SK-N-SH (cell line): ENCODE results near the gene ZNF608. TPM values are rescaled to one million over a fixed set of nuclear protein-coding genes. Genes with fewer than 3 reads are reported as not detected.

Experiments
- CTCF ChIA-PET: fragments of 300-600, 350-600 bp; formaldehyde crosslinking; extraction: SDS; loops from one replicate; lab custom pipeline; 2021; lab: Yijun Ruan, JAX
- POLR2A ChIA-PET: fragments of 350-600 bp; sonication (Branson Sonifier 250); formaldehyde crosslinking; extraction: SDS; loops from one replicate; lab custom pipeline; 2020; ENCODE audit warnings: antibody characterized with exemption, inconsistent platforms; lab: Yijun Ruan, JAX
- DNase-seq: peaks from one replicate; pipeline ENCODE4 v3.0.0; 2012
- H2AFZ ChIP-seq: fragments of 200-600 bp; sonication (generic); 2 replicates; pipeline ENCODE4 v1.8.1; 2016; ENCODE audit warnings: antibody characterized with exemption, mild to moderate bottlenecking, low read depth
- H3F3A ChIP-seq: fragments of 200-600 bp; sonication (generic); replicated peaks from 2 replicates; pipeline ENCODE3; 2016; ENCODE audit warnings: antibody characterized with exemption, mild to moderate bottlenecking; ENCODE audit not compliant: insufficient read depth
- H3K27ac ChIP-seq, 2 experiments: fragments of 200-500 bp in 1 of 2; fragments of 200-600 bp in 1 of 2; sonication (Bioruptor generic) in 1 of 2; sonication (generic), shearing (Covaris generic) in 1 of 2; 2 replicates each; pipeline versions ENCODE4 v1.5.1 to v1.6.1; 2014 to 2016; ENCODE audit warnings: low read depth in 2 of 2, inconsistent platforms in 1 of 2, low read length in 1 of 2, mild to moderate bottlenecking in 1 of 2, mixed read lengths in 1 of 2
- H3K27me3 ChIP-seq: fragments of 200-600 bp; sonication (generic), shearing (Covaris generic); 2 replicates; pipeline ENCODE4 v1.6.1; 2016; ENCODE audit warnings: mixed run types; ENCODE audit not compliant: insufficient read depth
- H3K36me3 ChIP-seq, 2 experiments: fragments of 200-500 bp in 1 of 2; fragments of 200-600 bp in 1 of 2; sonication (Bioruptor generic) in 1 of 2; sonication (generic) in 1 of 2; replicated peaks in 1 of 2; 2 replicates each; pipeline versions ENCODE3 to v1.5.1; 2014 to 2016; ENCODE audit warnings: low read length in 1 of 2, mild to moderate bottlenecking in 1 of 2; ENCODE audit not compliant: insufficient read depth in 2 of 2, control insufficient read depth in 1 of 2
- H3K4me1 ChIP-seq, 2 experiments: fragments of 200-500 bp in 1 of 2; fragments of 200-600 bp in 1 of 2; sonication (Bioruptor generic) in 1 of 2; sonication (generic), shearing (Covaris generic) in 1 of 2; 2 replicates each; pipeline versions ENCODE4 v1.5.1 to v1.6.1; 2014 to 2016; ENCODE audit warnings: low read depth in 1 of 2, low read length in 1 of 2, mixed run types in 1 of 2; ENCODE audit not compliant: insufficient read depth in 2 of 2, control insufficient read depth in 1 of 2
- H3K4me2 ChIP-seq: fragments of 200-600 bp; sonication (generic), shearing (Covaris generic); 2 replicates; pipeline ENCODE4 v1.6.1; 2017; ENCODE audit warnings: mixed run types
- H3K4me3 ChIP-seq, 2 experiments: fragments of 200-500 bp in 1 of 2; fragments of 200-600 bp in 1 of 2; sonication (Bioruptor generic) in 1 of 2; sonication (generic), shearing (Covaris generic) in 1 of 2; 2 replicates each; pipeline versions ENCODE4 v1.5.1 to v1.8.1; 2014 to 2016; ENCODE audit warnings: low read depth in 2 of 2, inconsistent platforms in 1 of 2, low read length in 1 of 2, mild to moderate bottlenecking in 1 of 2, mixed read lengths in 1 of 2, moderate library complexity in 1 of 2
- H3K79me2 ChIP-seq: fragments of 200-600 bp; sonication (generic); 2 replicates; pipeline ENCODE4 v1.8.1; 2017; ENCODE audit warnings: mild to moderate bottlenecking; ENCODE audit not compliant: insufficient read depth
- H3K9ac ChIP-seq: fragments of 200-600 bp; sonication (generic); 2 replicates; pipeline ENCODE4 v1.6.1; 2017; ENCODE audit warnings: mixed run types
- H3K9me2 ChIP-seq: fragments of 200-600 bp; sonication (generic); 2 replicates; pipeline ENCODE4 v1.6.1; 2017; ENCODE audit warnings: mixed run types
- H3K9me3 ChIP-seq: fragments of 200-600 bp; sonication (generic); 2 replicates; pipeline ENCODE4 v1.6.1; 2017; ENCODE audit warnings: mixed run types, mild to moderate bottlenecking, moderate library complexity
- H4K20me1 ChIP-seq: fragments of 200-600 bp; sonication (generic); 2 replicates; pipeline ENCODE4 v1.6.1; 2017; ENCODE audit warnings: mild to moderate bottlenecking, mixed run types; ENCODE audit not compliant: insufficient read depth
- CHD2 ChIP-seq: fragments of 150-350 bp; IDR thresholded peaks from 2 replicates; pipeline ENCODE4 v1.6.1; 2018; ENCODE audit warnings: low read length; ENCODE audit not compliant: partially characterized antibody
- FOSL2 ChIP-seq: IDR thresholded peaks from 2 replicates; pipeline ENCODE4 v1.4.0; 2012; ENCODE audit warnings: low read depth, mild to moderate bottlenecking, moderate library complexity, borderline replicate concordance
- FOXJ3 ChIP-seq: sonication (generic); formaldehyde crosslinking; IDR thresholded peaks from 2 replicates; pipeline ENCODE4 v1.5.1; 2020; ENCODE audit warnings: mild to moderate bottlenecking, missing genetic modification reagents
- FOXM1 ChIP-seq: IDR thresholded peaks from 2 replicates; pipeline ENCODE4 v1.4.0; 2012; ENCODE audit warnings: low read depth, mild to moderate bottlenecking
- GABPA ChIP-seq: IDR thresholded peaks from 2 replicates; pipeline ENCODE4 v1.4.0; 2012; ENCODE audit warnings: low read depth, mild to moderate bottlenecking
- GATA2 ChIP-seq: sonication (generic); formaldehyde crosslinking; IDR thresholded peaks from 2 replicates; pipeline ENCODE4 v1.5.0; 2020; ENCODE audit warnings: mild to moderate bottlenecking, missing genetic modification reagents
- JUND ChIP-seq: IDR thresholded peaks from 2 replicates; pipeline ENCODE4 v1.4.0; 2012
- MEF2A ChIP-seq: IDR thresholded peaks from 2 replicates; pipeline ENCODE4 v1.4.0; 2012; ENCODE audit warnings: low read depth, borderline replicate concordance
- MXI1 ChIP-seq: IDR thresholded peaks from 2 replicates; pipeline ENCODE4 v1.6.1; 2012; ENCODE audit warnings: mild to moderate bottlenecking, low read depth, low read length, improper control_type of control experiment
- NFIC ChIP-seq: IDR thresholded peaks from 2 replicates; pipeline ENCODE4 v1.4.0; 2012; ENCODE audit warnings: borderline replicate concordance
- RAD21 ChIP-seq: IDR thresholded peaks from 2 replicates; pipeline ENCODE4 v1.6.1; 2012; ENCODE audit warnings: mild to moderate bottlenecking, low read length
- RCOR1 ChIP-seq: fragments of 150-350 bp; IDR thresholded peaks from 2 replicates; pipeline ENCODE4 v1.6.1; 2017; ENCODE audit warnings: antibody characterized with exemption, low read length
- RFX5 ChIP-seq: IDR thresholded peaks from 2 replicates; pipeline ENCODE4 v1.6.1; 2012; ENCODE audit warnings: mild to moderate bottlenecking, improper control_type of control experiment, low read length
- TCF12 ChIP-seq: IDR thresholded peaks from 2 replicates; pipeline ENCODE4 v1.4.0; 2012
- WGBS: methylation state at CpG from one replicate; pipeline ENCODE4 v1.1.6; 2017; ENCODE audit warnings: low lambda C conversion rate; 5-methylcytosine and 5-hydroxymethylcytosine counted together
- polyA plus RNA-seq, 3 experiments: library from polyadenylated mRNA; depleted of rRNA; stranded (reverse); fragments of >200 nt; gene quantifications; 2 replicates each; pipeline ENCODE4 v1.2.3, GENCODE V29; 2012
- TF ChIP-seq, protein P1 (sequence below): IDR thresholded peaks from 2 replicates; pipeline ENCODE4 v1.6.1; 2012; ENCODE audit warnings: mild to moderate bottlenecking, low read depth, low read length, moderate library complexity
- TF ChIP-seq, protein P2 (sequence below): fragments of 150-350 bp; IDR thresholded peaks from 2 replicates; pipeline ENCODE4 v1.6.1; 2016; ENCODE audit warnings: mild to moderate bottlenecking, low read depth, low read length
- TF ChIP-seq, protein P3 (sequence below): IDR thresholded peaks from 2 replicates; pipeline ENCODE4 v1.4.0; 2012; ENCODE audit warnings: low read depth, borderline replicate concordance
- TF ChIP-seq, protein P4 (sequence below): IDR thresholded peaks from 2 replicates; pipeline ENCODE4 v1.4.0; 2012; ENCODE audit warnings: low read depth
- TF ChIP-seq, protein P5 (sequence below): IDR thresholded peaks from 2 replicates; pipeline ENCODE4 v1.4.0; 2012; ENCODE audit warnings: low read depth, borderline replicate concordance
- TF ChIP-seq, protein P6 (sequence below): IDR thresholded peaks from 2 replicates; pipeline ENCODE4; 2012

The ZNF608 gene
- polyA plus RNA-seq, 1 of the 3 experiments (the other 2 are of a cell fraction) = 4.9 TPM

DNA sequence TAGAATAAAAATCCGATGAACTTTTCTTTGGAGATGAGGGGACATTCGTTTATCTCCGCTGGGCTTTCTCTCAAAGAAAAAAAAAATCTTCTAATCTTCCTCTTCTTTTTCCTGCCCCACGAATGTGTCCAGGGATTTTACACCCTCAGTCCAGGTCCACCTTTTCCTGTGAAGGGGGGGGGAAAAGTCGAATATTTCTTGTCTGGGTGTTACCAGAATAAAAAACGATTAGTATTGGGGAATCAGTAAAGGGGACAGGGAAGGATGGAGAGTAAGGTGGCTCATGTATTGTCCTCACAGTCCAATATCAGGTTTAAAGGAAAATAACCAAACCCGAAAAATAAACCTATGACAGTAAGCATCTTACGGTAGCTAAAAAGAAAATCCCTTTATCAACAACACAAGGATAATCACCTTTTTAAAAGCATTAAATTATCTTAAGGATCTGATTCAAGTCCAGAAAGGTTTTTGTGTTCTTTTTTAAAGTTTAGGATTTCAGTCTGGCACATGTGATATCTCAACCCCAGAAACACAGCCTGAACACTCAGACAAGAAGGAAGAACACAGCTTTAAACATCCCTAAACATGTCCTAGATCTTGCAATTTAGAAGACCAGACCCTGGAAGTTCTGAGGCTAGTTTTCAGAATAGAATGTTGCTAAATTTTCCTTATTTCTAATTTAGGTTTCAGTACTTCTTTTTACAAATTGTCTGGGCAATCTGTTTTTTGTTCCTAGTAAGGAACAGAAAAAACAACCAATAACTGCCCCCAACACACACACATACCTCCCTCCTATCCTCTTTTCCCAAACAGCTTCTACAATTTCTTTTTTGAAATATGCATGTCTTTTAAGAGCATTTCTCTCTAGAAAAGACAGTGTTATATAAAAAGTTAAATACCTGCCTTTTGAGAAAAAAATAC lies 1.2 kb downstream of the ZNF608 start:
- peaks cover 0 to 7% of the 10 kb centered on the region in 2 experiments for H3K36me3 ChIP-seq
- WGBS = 44% methylated on average over 8 of the region's 8 CpGs
- H2AFZ ChIP-seq = peak overlapping the region; percentile 89; the same call in 1 of the 2 replicates
- peak overlapping the region; percentile 67 to 92 for H3K4me3 ChIP-seq
- H3K9ac ChIP-seq = peak overlapping the region; percentile 84
- POLR2A ChIA-PET = interaction anchor here (0.6 to 1.5 kb wide), 3 partner anchors 9 to 665 kb away, joined by 5 to 6 read pairs (median 5); no protein-coding TSS in a partner anchor
- no peak for DNase-seq
- peaks cover 5 to 38% of the 10 kb centered on the region in 2 experiments; a peak in 2 of 4 replicates for H3K4me1 ChIP-seq
- H3K27ac ChIP-seq = peak overlapping the region; percentile 85 to 97
- H3K79me2 ChIP-seq = peaks cover 6% of the 10 kb centered on the region; the same call in 1 of the 2 replicates
- H3K27me3 ChIP-seq = no peaks in the 10 kb centered on the region
- TF ChIP-seq, protein P1, sequence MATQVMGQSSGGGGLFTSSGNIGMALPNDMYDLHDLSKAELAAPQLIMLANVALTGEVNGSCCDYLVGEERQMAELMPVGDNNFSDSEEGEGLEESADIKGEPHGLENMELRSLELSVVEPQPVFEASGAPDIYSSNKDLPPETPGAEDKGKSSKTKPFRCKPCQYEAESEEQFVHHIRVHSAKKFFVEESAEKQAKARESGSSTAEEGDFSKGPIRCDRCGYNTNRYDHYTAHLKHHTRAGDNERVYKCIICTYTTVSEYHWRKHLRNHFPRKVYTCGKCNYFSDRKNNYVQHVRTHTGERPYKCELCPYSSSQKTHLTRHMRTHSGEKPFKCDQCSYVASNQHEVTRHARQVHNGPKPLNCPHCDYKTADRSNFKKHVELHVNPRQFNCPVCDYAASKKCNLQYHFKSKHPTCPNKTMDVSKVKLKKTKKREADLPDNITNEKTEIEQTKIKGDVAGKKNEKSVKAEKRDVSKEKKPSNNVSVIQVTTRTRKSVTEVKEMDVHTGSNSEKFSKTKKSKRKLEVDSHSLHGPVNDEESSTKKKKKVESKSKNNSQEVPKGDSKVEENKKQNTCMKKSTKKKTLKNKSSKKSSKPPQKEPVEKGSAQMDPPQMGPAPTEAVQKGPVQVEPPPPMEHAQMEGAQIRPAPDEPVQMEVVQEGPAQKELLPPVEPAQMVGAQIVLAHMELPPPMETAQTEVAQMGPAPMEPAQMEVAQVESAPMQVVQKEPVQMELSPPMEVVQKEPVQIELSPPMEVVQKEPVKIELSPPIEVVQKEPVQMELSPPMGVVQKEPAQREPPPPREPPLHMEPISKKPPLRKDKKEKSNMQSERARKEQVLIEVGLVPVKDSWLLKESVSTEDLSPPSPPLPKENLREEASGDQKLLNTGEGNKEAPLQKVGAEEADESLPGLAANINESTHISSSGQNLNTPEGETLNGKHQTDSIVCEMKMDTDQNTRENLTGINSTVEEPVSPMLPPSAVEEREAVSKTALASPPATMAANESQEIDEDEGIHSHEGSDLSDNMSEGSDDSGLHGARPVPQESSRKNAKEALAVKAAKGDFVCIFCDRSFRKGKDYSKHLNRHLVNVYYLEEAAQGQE = no peak
- TF ChIP-seq TCF12 = no peak
- TF ChIP-seq, protein P2, sequence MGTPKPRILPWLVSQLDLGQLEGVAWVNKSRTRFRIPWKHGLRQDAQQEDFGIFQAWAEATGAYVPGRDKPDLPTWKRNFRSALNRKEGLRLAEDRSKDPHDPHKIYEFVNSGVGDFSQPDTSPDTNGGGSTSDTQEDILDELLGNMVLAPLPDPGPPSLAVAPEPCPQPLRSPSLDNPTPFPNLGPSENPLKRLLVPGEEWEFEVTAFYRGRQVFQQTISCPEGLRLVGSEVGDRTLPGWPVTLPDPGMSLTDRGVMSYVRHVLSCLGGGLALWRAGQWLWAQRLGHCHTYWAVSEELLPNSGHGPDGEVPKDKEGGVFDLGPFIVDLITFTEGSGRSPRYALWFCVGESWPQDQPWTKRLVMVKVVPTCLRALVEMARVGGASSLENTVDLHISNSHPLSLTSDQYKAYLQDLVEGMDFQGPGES = no peak
- no peak for TF ChIP-seq NFIC
- TF ChIP-seq RCOR1 = no peak
- TF ChIP-seq RFX5 = no peak
- TF ChIP-seq GABPA = no peak
- TF ChIP-seq FOXJ3 = no peak
- TF ChIP-seq MXI1 = no peak
- TF ChIP-seq RAD21 = no peak
- TF ChIP-seq, protein P3, sequence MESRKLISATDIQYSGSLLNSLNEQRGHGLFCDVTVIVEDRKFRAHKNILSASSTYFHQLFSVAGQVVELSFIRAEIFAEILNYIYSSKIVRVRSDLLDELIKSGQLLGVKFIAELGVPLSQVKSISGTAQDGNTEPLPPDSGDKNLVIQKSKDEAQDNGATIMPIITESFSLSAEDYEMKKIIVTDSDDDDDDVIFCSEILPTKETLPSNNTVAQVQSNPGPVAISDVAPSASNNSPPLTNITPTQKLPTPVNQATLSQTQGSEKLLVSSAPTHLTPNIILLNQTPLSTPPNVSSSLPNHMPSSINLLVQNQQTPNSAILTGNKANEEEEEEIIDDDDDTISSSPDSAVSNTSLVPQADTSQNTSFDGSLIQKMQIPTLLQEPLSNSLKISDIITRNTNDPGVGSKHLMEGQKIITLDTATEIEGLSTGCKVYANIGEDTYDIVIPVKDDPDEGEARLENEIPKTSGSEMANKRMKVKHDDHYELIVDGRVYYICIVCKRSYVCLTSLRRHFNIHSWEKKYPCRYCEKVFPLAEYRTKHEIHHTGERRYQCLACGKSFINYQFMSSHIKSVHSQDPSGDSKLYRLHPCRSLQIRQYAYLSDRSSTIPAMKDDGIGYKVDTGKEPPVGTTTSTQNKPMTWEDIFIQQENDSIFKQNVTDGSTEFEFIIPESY = no peak
- no peak for TF ChIP-seq FOSL2
- no peak for TF ChIP-seq MEF2A
- TF ChIP-seq, protein P4, sequence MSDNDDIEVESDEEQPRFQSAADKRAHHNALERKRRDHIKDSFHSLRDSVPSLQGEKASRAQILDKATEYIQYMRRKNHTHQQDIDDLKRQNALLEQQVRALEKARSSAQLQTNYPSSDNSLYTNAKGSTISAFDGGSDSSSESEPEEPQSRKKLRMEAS = no peak
- no peak for TF ChIP-seq GATA2 (CRISPR knock-in tag)
- TF ChIP-seq JUND = no peak
- TF ChIP-seq CHD2 = no peak
- TF ChIP-seq, protein P5, sequence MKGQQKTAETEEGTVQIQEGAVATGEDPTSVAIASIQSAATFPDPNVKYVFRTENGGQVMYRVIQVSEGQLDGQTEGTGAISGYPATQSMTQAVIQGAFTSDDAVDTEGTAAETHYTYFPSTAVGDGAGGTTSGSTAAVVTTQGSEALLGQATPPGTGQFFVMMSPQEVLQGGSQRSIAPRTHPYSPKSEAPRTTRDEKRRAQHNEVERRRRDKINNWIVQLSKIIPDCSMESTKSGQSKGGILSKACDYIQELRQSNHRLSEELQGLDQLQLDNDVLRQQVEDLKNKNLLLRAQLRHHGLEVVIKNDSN = no peak
- TF ChIP-seq, protein P6, sequence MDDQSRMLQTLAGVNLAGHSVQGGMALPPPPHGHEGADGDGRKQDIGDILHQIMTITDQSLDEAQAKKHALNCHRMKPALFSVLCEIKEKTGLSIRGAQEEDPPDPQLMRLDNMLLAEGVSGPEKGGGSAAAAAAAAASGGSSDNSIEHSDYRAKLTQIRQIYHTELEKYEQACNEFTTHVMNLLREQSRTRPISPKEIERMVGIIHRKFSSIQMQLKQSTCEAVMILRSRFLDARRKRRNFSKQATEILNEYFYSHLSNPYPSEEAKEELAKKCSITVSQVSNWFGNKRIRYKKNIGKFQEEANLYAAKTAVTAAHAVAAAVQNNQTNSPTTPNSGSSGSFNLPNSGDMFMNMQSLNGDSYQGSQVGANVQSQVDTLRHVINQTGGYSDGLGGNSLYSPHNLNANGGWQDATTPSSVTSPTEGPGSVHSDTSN = no peak
- no peak for TF ChIP-seq FOXM1
- H3K9me2 ChIP-seq = no peaks in the 10 kb centered on the region
- no peaks in the 10 kb centered on the region for H4K20me1 ChIP-seq
- H3F3A ChIP-seq = peaks cover 27% of the 10 kb centered on the region
- 0 out of 2 replicates have a peak, but pooled peaks cover 5% of the 10 kb centered on the region for H3K9me3 ChIP-seq
- CTCF ChIA-PET = interaction anchor here (0.7 to 1.8 kb wide), 5 partner anchors 17 to 664 kb away, joined by 3 to 4 read pairs (median 4); no protein-coding TSS in a partner anchor
- peak overlapping the region; percentile 93 for H3K4me2 ChIP-seq
